ENCODE results near the gene RMC1. TPM values are rescaled to one million over a fixed set of nuclear protein-coding genes. Genes with fewer than 3 reads are reported as not detected.

The RMC1 gene
- total and polyA plus RNA-seq, 2 of the 13 experiments (the other 11 are each of a cell fraction or from before 2014, with no cell fraction given): 9.4 to 19.5 TPM

GRCh38 chr18:23545247-23545789 is 42.0 kb downstream of the RMC1 start (continued):
- peak; percentile 62; the same call in 1 of the 2 replicates for TF ChIP-seq THAP9 (CRISPR knock-in tag; IDR thresholded peaks at IDR 0.05; ENCODE audit: borderline replicate concordance)
- TF ChIP-seq ZNF549 (CRISPR knock-in tag; IDR thresholded peaks at IDR 0.05): no peak
- TF ChIP-seq BRD4 (CRISPR knock-in tag; IDR thresholded peaks at IDR 0.05): 0 out of 2 replicates have a peak, but pooled peaks have one; percentile 24
- TF ChIP-seq HNF4A (CRISPR knock-in tag; IDR thresholded peaks at IDR 0.05): peak; percentile 98
- TF ChIP-seq CBX1 (IDR thresholded peaks at IDR 0.05; ENCODE audit: low read depth): peak; percentile 28
- no peak for TF ChIP-seq ZNF34 (CRISPR knock-in tag; IDR thresholded peaks at IDR 0.05; ENCODE audit: borderline replicate concordance)
- peak; percentile 27; the same call in 1 of the 2 replicates for TF ChIP-seq KDM2A (CRISPR knock-in tag; IDR thresholded peaks at IDR 0.05; ENCODE audit: borderline replicate concordance, low read depth)
- TF ChIP-seq NR2F6 (IDR thresholded peaks at IDR 0.05): peak; percentile 89
- peak; percentile 87 for TF ChIP-seq NR2F6 (CRISPR knock-in tag; IDR thresholded peaks at IDR 0.05)
- TF ChIP-seq SMARCE1 (IDR thresholded peaks at IDR 0.05; ENCODE audit: borderline replicate concordance): no peak
- TF ChIP-seq ZNF430 (CRISPR knock-in tag; IDR thresholded peaks at IDR 0.05): 0 out of 2 replicates have a peak, but pooled peaks have one; percentile 72
- TF ChIP-seq SKIL (CRISPR knock-in tag; IDR thresholded peaks at IDR 0.05; ENCODE audit: borderline replicate concordance): peak; percentile 63; the same call in 1 of the 2 replicates
- no peak for TF ChIP-seq ATF1 (CRISPR knock-in tag; IDR thresholded peaks at IDR 0.05)
- TF ChIP-seq ADNP (CRISPR knock-in tag; IDR thresholded peaks at IDR 0.05): 0 out of 2 replicates have a peak, but pooled peaks have one; percentile 33
- peak; percentile 78 to 80 for TF ChIP-seq NR2F1 (CRISPR knock-in tag; IDR thresholded peaks at IDR 0.05)
- 0 out of 2 replicates have a peak, but pooled peaks have one; percentile 61 for TF ChIP-seq BRF2 (CRISPR knock-in tag; IDR thresholded peaks at IDR 0.05)
- TF ChIP-seq HNRNPL (IDR thresholded peaks at IDR 0.05; ENCODE audit: low read depth, low read length): no peak
- no peak for TF ChIP-seq ZBTB10 (CRISPR knock-in tag; IDR thresholded peaks at IDR 0.05; ENCODE audit: borderline replicate concordance)
- no peak for TF ChIP-seq ZNF800 (CRISPR knock-in tag; IDR thresholded peaks at IDR 0.05)
- no peak for TF ChIP-seq ZNF879 (CRISPR knock-in tag; IDR thresholded peaks at IDR 0.05)

All from HepG2 (cell line).